Measurements from ENCODE around the gene MKI67.

The MKI67 gene

GRCh38 chr10:128049226-128050120 is 76.8 kb downstream of the MKI67 start:
- DNase-seq: peak; percentile 67 to 87

GRCh38 chr10:128048819-128049210 is 77.4 kb downstream of the MKI67 start:
- DNase-seq: no peak

- DNase-seq: peak; percentile 68 to 72
These were observed 78.0 kb downstream of the MKI67 start for GRCh38 chr10:128047991-128048818.

DNA sequence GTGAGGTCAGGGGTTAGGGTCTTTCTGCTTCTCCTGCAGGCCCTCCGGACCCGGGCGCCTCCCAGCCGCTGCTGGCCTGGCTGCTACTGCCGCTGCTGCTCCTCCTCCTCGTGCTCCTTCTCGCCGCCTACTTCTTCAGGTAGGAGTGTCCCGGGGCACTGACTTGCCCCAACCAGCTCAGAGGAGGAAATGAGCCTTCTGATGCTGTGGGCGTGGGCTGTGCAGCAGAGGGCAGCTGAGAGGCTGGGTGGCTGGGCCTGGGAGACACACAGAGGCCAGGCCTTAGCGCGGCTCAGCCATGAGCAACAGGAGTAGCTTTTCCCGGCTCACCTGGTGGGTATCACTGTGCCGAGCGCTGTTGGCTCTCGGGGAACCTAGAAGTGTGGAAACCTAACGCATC is 78.9 kb downstream of the MKI67 start:
- peak; percentile 87 to 97 for DNase-seq

DNA sequence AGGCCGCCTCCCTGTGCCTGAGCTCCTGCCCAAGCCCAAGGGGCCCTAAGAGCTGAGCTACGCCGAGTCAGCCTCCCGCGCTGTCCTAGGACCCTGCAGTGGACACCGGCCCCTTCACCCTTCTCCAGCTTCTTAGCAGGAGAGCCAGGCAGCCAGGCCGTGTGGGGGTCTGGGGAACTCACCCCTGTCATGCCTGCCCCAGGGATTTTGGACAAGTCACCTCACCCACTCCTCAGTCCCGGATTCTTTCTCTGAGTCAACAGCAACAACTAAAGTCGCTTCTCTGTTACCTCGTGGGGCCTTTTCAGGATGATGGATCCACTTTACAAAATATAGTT is 79.3 kb downstream of the MKI67 start:
- no peak for DNase-seq
